MCF 10A (cell line): ENCODE data around the gene MOCS2. TPM values are rescaled to one million over a fixed set of nuclear protein-coding genes. Genes with fewer than 3 reads are reported as not detected.

Source experiments
- BruUV-seq: library from RNA; stranded (reverse); fragments of 400-500 nt; replicated peaks from 2 replicates; lab custom pipeline; 2021; lab: Mats Ljungman, UMichigan
- CTCF ChIA-PET: fragments of 300-600 bp; sonication (Branson Sonifier 250); formaldehyde crosslinking; extraction: SDS; loops from one replicate; lab custom pipeline; 2021; ENCODE audit warnings: antibody characterized with exemption, inconsistent platforms; lab: Yijun Ruan, JAX
- POLR2A ChIA-PET: fragments of 300-600, 350-650 bp; sonication (Branson Sonifier 250); formaldehyde crosslinking; extraction: SDS; loops from one replicate; lab custom pipeline; 2020; ENCODE audit warnings: antibody characterized with exemption, inconsistent platforms; lab: Yijun Ruan, JAX
- DNase-seq: peaks from one replicate; pipeline ENCODE4 v3.0.0-alpha.2; 2018; ENCODE audit not compliant: unreplicated experiment
- H3K27ac Mint-ChIP-seq: one replicate; pipeline ENCODE4 v1.8.0; 2022; ENCODE audit warnings: mild to moderate bottlenecking, low read depth, mixed read lengths; ENCODE audit not compliant: unreplicated experiment
- H3K27me3 Mint-ChIP-seq: one replicate; pipeline ENCODE4 v1.8.0; 2022; ENCODE audit warnings: mixed read lengths; ENCODE audit not compliant: insufficient read depth, unreplicated experiment
- H3K36me3 Mint-ChIP-seq: one replicate; pipeline ENCODE4 v1.8.0; 2022; ENCODE audit warnings: mild to moderate bottlenecking, moderate library complexity, mixed read lengths; ENCODE audit not compliant: insufficient read depth, unreplicated experiment
- H3K4me1 Mint-ChIP-seq: one replicate; pipeline ENCODE4 v1.8.0; 2022; ENCODE audit warnings: mixed read lengths; ENCODE audit not compliant: insufficient read depth, unreplicated experiment
- H3K4me3 Mint-ChIP-seq: one replicate; pipeline ENCODE4 v1.8.0; 2022; ENCODE audit warnings: mild to moderate bottlenecking, moderate library complexity, mixed read lengths; ENCODE audit not compliant: unreplicated experiment
- H3K9me3 Mint-ChIP-seq: one replicate; pipeline ENCODE4 v1.8.0; 2022; ENCODE audit warnings: mixed read lengths; ENCODE audit not compliant: unreplicated experiment
- CTCF ChIP-seq: fragments of 200-600 bp; IDR thresholded peaks from one replicate; pipeline ENCODE4 v1.8.0; 2022; ENCODE audit warnings: antibody characterized with exemption, mild to moderate bottlenecking; ENCODE audit not compliant: unreplicated experiment
- intact Hi-C: fragments of 100-400 bp; cut with micrococcal nuclease; formaldehyde crosslinking; loops from 2 replicates; pipeline ENCODE4 v1.14.1; 2022
- total RNA-seq: library from RNA; stranded (reverse); gene quantifications from 2 replicates; pipeline ENCODE4 v1.2.3, GENCODE V29; 2022

The MOCS2 gene
- total RNA-seq, 1 experiment from 2014 or later: 43.0 TPM

GRCh38 chr5:53087621-53088121 is 21.9 kb downstream of the MOCS2 start:
- Mint-ChIP-seq H3K27ac (no peak overlapping the region), H3K36me3 (peaks cover 16% of the 10 kb centered on the region), H3K27me3 (no peaks in the 10 kb centered on the region), H3K9me3 (no peaks in the 10 kb centered on the region), H3K4me3 (no peak overlapping the region), H3K4me1 (peaks cover 7% of the 10 kb centered on the region)
- no peak for DNase-seq
- intact Hi-C loops: no loop called here
- no TSS peak for BruUV-seq
- TF ChIP-seq CTCF: no peak
- POLR2A ChIA-PET: interaction anchor here (1.2 to 1.6 kb wide), 2 partner anchors 9 to 139 kb away, joined by 3 to 8 read pairs; no protein-coding TSS in a partner anchor
- CTCF ChIA-PET: interaction anchor here (0.5 to 8.8 kb wide), 5 partner anchors 9 to 1402 kb away, joined by 3 to 161 read pairs (median 4); no protein-coding TSS in a partner anchor

GRCh38 chr5:53087171-53087570 is 22.4 kb downstream of the MOCS2 start:
- no peak overlapping the region for H3K27ac Mint-ChIP-seq
- ChIA-PET CTCF (interaction anchor here (0.5 to 8.8 kb wide), 4 partner anchors 9 to 139 kb away, joined by 3 to 161 read pairs (median 4); no protein-coding TSS in a partner anchor), POLR2A (interaction anchor here (1.2 kb wide), 1 partner anchor 10 kb away, joined by 3 read pairs; no protein-coding TSS in a partner anchor)
- TF ChIP-seq CTCF: no peak
- H3K27me3 Mint-ChIP-seq: no peaks in the 10 kb centered on the region
- intact Hi-C loops: no loop called here
- no TSS peak for BruUV-seq
- peaks cover 16% of the 10 kb centered on the region for H3K36me3 Mint-ChIP-seq
- DNase-seq: no peak
- H3K4me3 Mint-ChIP-seq: no peak overlapping the region
- H3K9me3 Mint-ChIP-seq: no peaks in the 10 kb centered on the region
- peaks cover 7% of the 10 kb centered on the region for H3K4me1 Mint-ChIP-seq

- BruUV-seq: no TSS peak
- intact Hi-C loops: no loop called here
- Mint-ChIP-seq H3K36me3 (peaks cover 19% of the 10 kb centered on the region), H3K4me3 (no peak overlapping the region), H3K9me3 (no peaks in the 10 kb centered on the region), H3K27me3 (no peaks in the 10 kb centered on the region), H3K4me1 (no peaks in the 10 kb centered on the region), H3K27ac (no peak overlapping the region)
- CTCF ChIA-PET: interaction anchor here (0.6 to 1.5 kb wide), 2 partner anchors 12 to 56 kb away, joined by 3 to 4 read pairs; no protein-coding TSS in a partner anchor
- no peak for TF ChIP-seq CTCF
- DNase-seq: no peak
- POLR2A ChIA-PET: interaction anchor here (0.9 kb wide), 1 partner anchor 94 kb away, joined by 3 read pairs; no protein-coding TSS in a partner anchor
Observed at GRCh38 chr5:53084546-53085255, 24.9 kb downstream of the MOCS2 start.

GRCh38 chr5:53083927-53084326 is 25.6 kb downstream of the MOCS2 start:
- intact Hi-C loops: no loop called here
- Mint-ChIP-seq H3K27ac (no peak overlapping the region), H3K4me3 (no peak overlapping the region), H3K9me3 (no peaks in the 10 kb centered on the region), H3K36me3 (peaks cover 19% of the 10 kb centered on the region), H3K27me3 (no peaks in the 10 kb centered on the region), H3K4me1 (no peaks in the 10 kb centered on the region)
- no peak for TF ChIP-seq CTCF
- DNase-seq: no peak
- ChIA-PET POLR2A (interaction anchor here (0.9 kb wide), 1 partner anchor 93 kb away, joined by 3 read pairs; no protein-coding TSS in a partner anchor), CTCF (interaction anchor here (1.5 kb wide), 1 partner anchor 13 kb away, joined by 4 read pairs; no protein-coding TSS in a partner anchor)
- BruUV-seq: no TSS peak
